ENCODE data around the gene LGR6. TPM values are rescaled to one million over a fixed set of nuclear protein-coding genes. Genes with fewer than 3 reads are reported as not detected.

LGR6 gene
- total and polyA plus RNA-seq, 2 experiments from 2014 or later, result 0.80 to 1.5 TPM

DNA sequence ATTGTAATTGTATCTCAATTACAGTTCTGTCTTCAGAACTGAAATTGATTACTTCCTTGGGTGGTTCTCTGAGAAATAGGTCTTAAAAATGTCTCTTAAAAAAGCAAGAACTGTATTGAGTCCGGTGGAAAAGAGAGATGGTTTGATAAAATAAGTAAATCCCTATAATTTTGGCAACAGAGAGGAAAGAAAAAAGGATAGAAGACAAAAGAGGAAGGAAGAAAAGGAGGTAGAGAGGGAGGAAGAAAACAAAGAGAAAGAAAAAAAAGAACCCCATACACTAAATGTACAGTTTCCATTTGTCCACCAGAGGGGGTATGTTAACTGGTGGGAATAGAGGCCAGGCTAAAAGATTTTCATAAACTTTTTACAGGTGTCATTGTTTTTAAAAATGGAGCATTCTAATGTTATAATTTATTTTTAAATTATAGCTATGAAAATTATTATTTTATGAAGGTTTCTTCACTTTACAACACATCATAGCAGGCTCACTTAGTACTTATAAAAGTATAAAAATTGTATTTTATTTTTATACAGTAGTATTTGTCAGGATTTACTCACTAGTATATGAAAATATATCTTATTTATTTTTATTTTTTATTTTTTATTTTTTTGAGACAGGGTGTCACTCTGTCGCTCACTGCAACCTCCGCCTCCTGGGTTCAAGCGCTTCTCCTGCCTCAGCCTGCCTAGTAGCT is 150.2 kb downstream of the LGR6 start:
- H3K9me2 ChIP-seq (replicated peaks; ENCODE audit: insufficient read depth), result no peaks in the 10 kb centered on the region
- peak overlapping the region; percentile 52 for H2AFZ ChIP-seq
- TF ChIP-seq CTCF (IDR thresholded peaks at IDR 0.05; ENCODE audit: poor library complexity) (peak; percentile 80), EZH2phosphoT487 (IDR thresholded peaks at IDR 0.05; ENCODE audit: low read depth, severe bottlenecking, unreplicated experiment) (no peak)
- no peaks in the 10 kb centered on the region for H3K36me3 ChIP-seq (replicated peaks; ENCODE audit: insufficient read depth, low read depth)
- peaks cover 4% of the 10 kb centered on the region for H3K79me2 ChIP-seq
- H4K20me1 ChIP-seq (ENCODE audit: insufficient read depth, poor library complexity, severe bottlenecking), result no peaks in the 10 kb centered on the region
- WGBS (ENCODE audit: low lambda C conversion rate, missing lambda C conversion rate), result 74% methylated on average over 4 of the region's 4 CpGs
- H3K4me3 ChIP-seq, result no peak overlapping the region
- no peaks in the 10 kb centered on the region for H3K4me1 ChIP-seq (ENCODE audit: insufficient read depth)
- peak; percentile 76 for DNase-seq (ENCODE audit: low spot score)
- H3K27me3 ChIP-seq, result no peaks in the 10 kb centered on the region
- H3K27ac ChIP-seq, result no peak overlapping the region
- H3K4me2 ChIP-seq, result peak overlapping the region; percentile 36
- no peaks in the 10 kb centered on the region for H3K9me3 ChIP-seq (ENCODE audit: low read depth)

- Histone ChIP-seq H3K27ac (no peak overlapping the region), H2AFZ (no peak overlapping the region), H3K4me3 (no peak overlapping the region)
Observed at GRCh38 chr1:202348005-202348508, 154.5 kb downstream of the LGR6 start.

DNA sequence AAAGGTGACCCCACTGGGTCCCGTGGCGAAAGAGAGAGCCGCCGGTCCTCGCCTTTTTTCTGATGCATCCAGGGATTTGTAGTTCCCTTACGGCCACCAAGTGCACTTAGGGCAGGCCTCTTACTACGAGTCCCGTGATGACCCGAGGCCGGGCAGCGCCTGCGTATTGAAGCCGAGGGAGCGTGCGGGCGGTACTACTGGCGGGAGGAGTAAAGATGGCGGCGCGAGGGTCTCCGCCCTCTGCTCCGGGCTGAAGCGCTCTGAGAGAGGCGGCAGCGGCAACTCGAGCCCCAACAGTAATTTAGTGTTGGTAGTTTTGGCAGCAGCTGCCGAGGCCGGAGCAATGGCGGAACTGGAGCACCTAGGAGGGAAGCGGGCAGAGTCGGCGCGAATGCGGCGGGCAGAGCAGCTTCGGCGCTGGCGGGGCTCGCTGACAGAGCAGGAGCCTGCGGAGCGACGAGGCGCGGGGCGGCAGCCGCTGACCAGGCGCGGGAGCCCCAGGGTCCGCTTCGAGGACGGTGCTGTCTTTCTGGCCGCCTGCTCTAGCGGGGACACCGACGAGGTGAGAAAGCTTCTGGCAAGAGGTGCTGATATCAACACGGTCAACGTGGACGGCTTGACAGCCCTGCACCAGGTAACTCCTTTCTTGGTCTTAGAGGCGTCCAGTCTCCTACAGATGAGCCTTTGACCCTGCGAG is 155.1 kb downstream of the LGR6 start, which contains the start of gene PPP1R12B:
Gene PPP1R12B (plus strand): TSS at position 191 of the 697 bp plus-strand sequence. CDS start 153 bp downstream, at position 344.
- TF ChIP-seq CTCF (IDR thresholded peaks at IDR 0.05; ENCODE audit: poor library complexity) (no peak), EZH2 (IDR thresholded peaks at IDR 0.05; ENCODE audit: borderline replicate concordance) (no peak), EZH2phosphoT487 (IDR thresholded peaks at IDR 0.05; ENCODE audit: low read depth, severe bottlenecking, unreplicated experiment) (no peak)
- peak within 1 kb of the TSS; percentile 70 for H2AFZ ChIP-seq
- peak within 1 kb of the TSS; percentile 56 for H3K4me3 ChIP-seq

More at GRCh38 chr1:202348005-202348508, 154.5 kb downstream of the LGR6 start:
- Histone ChIP-seq H3K9me2 (replicated peaks; ENCODE audit: insufficient read depth) (no peaks in the 10 kb centered on the region), H3K4me2 (no peak overlapping the region), H3K27me3 (no peaks in the 10 kb centered on the region), H3K36me3 (replicated peaks; ENCODE audit: insufficient read depth, low read depth) (no peaks in the 10 kb centered on the region), H3K79me2 (peaks cover 41% of the 10 kb centered on the region), H4K20me1 (ENCODE audit: insufficient read depth, poor library complexity, severe bottlenecking) (peaks cover 3% of the 10 kb centered on the region), H3K4me1 (ENCODE audit: insufficient read depth) (peaks cover 7% of the 10 kb centered on the region), H3K9me3 (ENCODE audit: low read depth) (no peaks in the 10 kb centered on the region)
- WGBS (ENCODE audit: low lambda C conversion rate, missing lambda C conversion rate), result 49% methylated on average over 6 of the region's 6 CpGs
- DNase-seq (ENCODE audit: low spot score), result no peak
- no peak for TF ChIP-seq CTCF (IDR thresholded peaks at IDR 0.05; ENCODE audit: poor library complexity)
- TF ChIP-seq EZH2 (IDR thresholded peaks at IDR 0.05; ENCODE audit: borderline replicate concordance), result no peak
- no peak for TF ChIP-seq EZH2phosphoT487 (IDR thresholded peaks at IDR 0.05; ENCODE audit: low read depth, severe bottlenecking, unreplicated experiment)

More for the DNA sequence above, 155.1 kb downstream of the LGR6 start, which contains the start of gene PPP1R12B:
- Histone ChIP-seq H3K4me1 (ENCODE audit: insufficient read depth) (peaks cover 7% of the 10 kb centered on the region), H3K9me3 (ENCODE audit: low read depth) (no peaks in the 10 kb centered on the region), H3K27ac (peak within 1 kb of the TSS; percentile 81), H3K4me2 (peak within 1 kb of the TSS; percentile 88), H3K9me2 (replicated peaks; ENCODE audit: insufficient read depth) (no peaks in the 10 kb centered on the region), H4K20me1 (ENCODE audit: insufficient read depth, poor library complexity, severe bottlenecking) (peaks cover 3% of the 10 kb centered on the region), H3K27me3 (no peaks in the 10 kb centered on the region), H3K36me3 (replicated peaks; ENCODE audit: insufficient read depth, low read depth) (no peaks in the 10 kb centered on the region), H3K79me2 (peaks cover 47% of the 10 kb centered on the region)
- DNase-seq (ENCODE audit: low spot score), result peak; percentile 99
- under 1% methylated on average over 58 of the region's 60 CpGs for WGBS (ENCODE audit: low lambda C conversion rate, missing lambda C conversion rate)

Measured in hepatocyte (in vitro differentiated cells).